ENCODE measurements around the gene ADIPOQ. TPM values are rescaled to one million over a fixed set of nuclear protein-coding genes. Genes with fewer than 3 reads are reported as not detected.

The ADIPOQ gene
- total and polyA plus RNA-seq, 2 of the 13 experiments (the other 11 are each of a cell fraction or from before 2014, with no cell fraction given), result not detected

- CTCF ChIA-PET (ENCODE audit: low intra/inter-chr PET ratio, low total read pairs), result no interaction called here
- intact Hi-C loops (cut with micrococcal nuclease; ENCODE audit: unreplicated experiment), result no loop called here
These were observed 44.2 kb upstream of the ADIPOQ start for GRCh38 chr3:186798239-186798874.

GRCh38 chr3:186800285-186800684 lies 42.2 kb upstream of the ADIPOQ start:
- Histone ChIP-seq H3K27ac (ENCODE audit: extremely low read length, insufficient read depth, low read length) (no peak overlapping the region), H4K20me1 (ENCODE audit: insufficient read depth, low read length) (no peaks in the 10 kb centered on the region), H3K9ac (ENCODE audit: insufficient read depth, low read depth, low read length) (no peak overlapping the region), H3K4me3 (replicated peaks in 1 of 3; ENCODE audit: insufficient read depth in 1 of 3, low read depth in 2 of 3, low read length in 3 of 3) (no peak overlapping the region), H3K27me3 (ENCODE audit: control insufficient read depth in 1 of 2, insufficient read depth in 2 of 2, low read length in 2 of 2) (no peaks in the 10 kb centered on the region), H3K4me1 (ENCODE audit: insufficient read depth, low read length) (peaks cover 10% of the 10 kb centered on the region), H3K9me3 (ENCODE audit: low read length) (no peaks in the 10 kb centered on the region), H3K4me2 (ENCODE audit: low read depth, low read length) (no peak overlapping the region), H2AFZ (ENCODE audit: low read length) (no peak overlapping the region), H3K79me2 (ENCODE audit: insufficient read depth, low read length) (peaks cover 9% of the 10 kb centered on the region), H3K36me3 (replicated peaks in 1 of 2; ENCODE audit: control insufficient read depth in 1 of 2, insufficient read depth in 2 of 2, low read length in 2 of 2) (peaks cover 11 to 60% of the 10 kb centered on the region in 2 experiments)
- ChIA-PET POLR2A (interaction anchor here (0.8 kb wide), 1 partner anchor 17 kb away, joined by 3 read pairs; the partner anchor contains the start of gene EIF4A2), CTCF (ENCODE audit: low intra/inter-chr PET ratio, low total read pairs) (no interaction called here)
- no TSS peak for BruUV-seq (replicated peaks)
- DNase-seq (ENCODE audit: low spot score), result no peak
- in situ Hi-C loops (cut with HindIII; ENCODE audit: extremely low pct_ligation_motif_present, low pct_unique_long_range_greater_than_20kb) (loop anchor here (25.0 kb wide), 2 partner anchors 538 to 813 kb away; no protein-coding TSS in a partner anchor), intact Hi-C loops (cut with micrococcal nuclease; ENCODE audit: unreplicated experiment) (no loop called here)
- no peak for ATAC-seq
- FAIRE-seq, result no peak
- TF ChIP-seq JUND (CRISPR knock-in tag; IDR thresholded peaks at IDR 0.05) (no peak), ZNF558 (CRISPR knock-in tag; IDR thresholded peaks at IDR 0.05; ENCODE audit: borderline replicate concordance) (no peak), MAFG (CRISPR knock-in tag; IDR thresholded peaks at IDR 0.05) (no peak), FIP1L1 (IDR thresholded peaks at IDR 0.05; ENCODE audit: borderline replicate concordance, insufficient read depth, low read depth, low read length) (no peak), PHF5A (CRISPR knock-in tag; IDR thresholded peaks at IDR 0.05; ENCODE audit: low read depth, unreplicated experiment) (no peak), ZNF441 (CRISPR knock-in tag; IDR thresholded peaks at IDR 0.05; ENCODE audit: borderline replicate concordance) (no peak), STAT5B (CRISPR knock-in tag; IDR thresholded peaks at IDR 0.05) (no peak), SIN3B (IDR thresholded peaks at IDR 0.05; ENCODE audit: low read length) (no peak), FOXP1 (IDR thresholded peaks at IDR 0.05) (no peak), FOXP1 (CRISPR knock-in tag; IDR thresholded peaks at IDR 0.05) (no peak), ZMAT3 (CRISPR knock-in tag; conservative IDR thresholded peaks at IDR 0.05) (no peak), TARDBP (CRISPR knock-in tag; IDR thresholded peaks at IDR 0.05) (no peak)
- TF ChIP-seq, protein P1, sequence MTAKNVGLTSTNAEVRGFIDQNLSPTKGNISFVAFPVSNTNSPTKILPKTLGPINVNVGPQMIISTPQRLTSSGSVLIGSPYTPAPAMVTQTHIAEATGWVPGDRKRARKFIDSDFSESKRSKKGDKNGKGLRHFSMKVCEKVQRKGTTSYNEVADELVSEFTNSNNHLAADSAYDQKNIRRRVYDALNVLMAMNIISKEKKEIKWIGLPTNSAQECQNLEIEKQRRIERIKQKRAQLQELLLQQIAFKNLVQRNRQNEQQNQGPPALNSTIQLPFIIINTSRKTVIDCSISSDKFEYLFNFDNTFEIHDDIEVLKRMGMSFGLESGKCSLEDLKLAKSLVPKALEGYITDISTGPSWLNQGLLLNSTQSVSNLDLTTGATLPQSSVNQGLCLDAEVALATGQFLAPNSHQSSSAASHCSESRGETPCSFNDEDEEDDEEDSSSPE (CRISPR knock-in tag; IDR thresholded peaks at IDR 0.05), result no peak
- TF ChIP-seq, protein P2, sequence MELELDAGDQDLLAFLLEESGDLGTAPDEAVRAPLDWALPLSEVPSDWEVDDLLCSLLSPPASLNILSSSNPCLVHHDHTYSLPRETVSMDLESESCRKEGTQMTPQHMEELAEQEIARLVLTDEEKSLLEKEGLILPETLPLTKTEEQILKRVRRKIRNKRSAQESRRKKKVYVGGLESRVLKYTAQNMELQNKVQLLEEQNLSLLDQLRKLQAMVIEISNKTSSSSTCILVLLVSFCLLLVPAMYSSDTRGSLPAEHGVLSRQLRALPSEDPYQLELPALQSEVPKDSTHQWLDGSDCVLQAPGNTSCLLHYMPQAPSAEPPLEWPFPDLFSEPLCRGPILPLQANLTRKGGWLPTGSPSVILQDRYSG (CRISPR knock-in tag; IDR thresholded peaks at IDR 0.05), result no peak
- WGBS (ENCODE audit: low lambda C conversion rate), result 92% methylated on average over 1 of the region's 1 CpG

More at GRCh38 chr3:186798239-186798874, 44.2 kb upstream of the ADIPOQ start:
- no peaks in the 10 kb centered on the region for H3K9me3 ChIP-seq (ENCODE audit: low read length)
- no peak overlapping the region for H3K4me3 ChIP-seq (replicated peaks in 1 of 3; ENCODE audit: insufficient read depth in 1 of 3, low read depth in 2 of 3, low read length in 3 of 3)
- DNase-seq (ENCODE audit: low spot score), result no peak
- no peaks in the 10 kb centered on the region for H3K4me1 ChIP-seq (ENCODE audit: insufficient read depth, low read length)
- FAIRE-seq, result no peak
- ATAC-seq, result no peak
- TF ChIP-seq SMYD3 (CRISPR knock-in tag; IDR thresholded peaks at IDR 0.05) (no peak), ZNF713 (CRISPR knock-in tag; IDR thresholded peaks at IDR 0.05) (no peak), ZNF576 (CRISPR knock-in tag; IDR thresholded peaks at IDR 0.05) (no peak), ISL2 (CRISPR knock-in tag; IDR thresholded peaks at IDR 0.05) (no peak), PITX1 (CRISPR knock-in tag; IDR thresholded peaks at IDR 0.05) (no peak), HCFC1 (IDR thresholded peaks at IDR 0.05; ENCODE audit: low read depth, low read length) (no peak)
- no TSS peak for BruUV-seq (replicated peaks)
- POLR2A ChIA-PET, result interaction anchor here (0.6 kb wide), 2 partner anchors 76 to 229 kb away, joined by 3 read pairs; no protein-coding TSS in a partner anchor
- no peaks in the 10 kb centered on the region for H3K79me2 ChIP-seq (ENCODE audit: insufficient read depth, low read length)
- H3K27ac ChIP-seq (ENCODE audit: extremely low read length, insufficient read depth, low read length), result no peak overlapping the region
- WGBS (ENCODE audit: low lambda C conversion rate), result 98% methylated on average over 3 of the region's 3 CpGs
- H4K20me1 ChIP-seq (ENCODE audit: insufficient read depth, low read length), result no peaks in the 10 kb centered on the region
- in situ Hi-C loops (cut with HindIII; ENCODE audit: extremely low pct_ligation_motif_present, low pct_unique_long_range_greater_than_20kb), result no loop called here
- H2AFZ ChIP-seq (ENCODE audit: low read length), result no peak overlapping the region
- H3K4me2 ChIP-seq (ENCODE audit: low read depth, low read length), result no peak overlapping the region
- H3K9ac ChIP-seq (ENCODE audit: insufficient read depth, low read depth, low read length), result no peak overlapping the region
- H3K36me3 ChIP-seq (replicated peaks in 1 of 2; ENCODE audit: control insufficient read depth in 1 of 2, insufficient read depth in 2 of 2, low read length in 2 of 2), result peaks cover 12 to 68% of the 10 kb centered on the region in 2 experiments
- no peaks in the 10 kb centered on the region for H3K27me3 ChIP-seq (ENCODE audit: control insufficient read depth in 1 of 2, insufficient read depth in 2 of 2, low read length in 2 of 2)
